ENCODE measurements around the gene TNPO3. TPM values are rescaled to one million over a fixed set of nuclear protein-coding genes. Genes with fewer than 3 reads are reported as not detected.
A peak's percentile ranks its signal among the peaks of the same experiment; 100 is the strongest.

The TNPO3 gene
- total RNA-seq, 1 donor from 2014 or later: 42.6 TPM

GRCh38 chr7:128933180-128933891 is 121.6 kb downstream of the TNPO3 start:
- TF ChIP-seq CTCF (IDR thresholded peaks at IDR 0.05; ENCODE audit: unreplicated experiment): no peak
- Mint-ChIP-seq H3K9me3 (ENCODE audit: unreplicated experiment) (no peaks in the 10 kb centered on the region), H3K27me3 (ENCODE audit: unreplicated experiment) (peaks cover 13% of the 10 kb centered on the region), H3K4me3 (ENCODE audit: unreplicated experiment) (no peak overlapping the region), H3K4me1 (ENCODE audit: unreplicated experiment) (peaks cover 7% of the 10 kb centered on the region), H3K36me3 (ENCODE audit: low read depth, unreplicated experiment) (peaks cover 5% of the 10 kb centered on the region), H3K27ac (ENCODE audit: unreplicated experiment) (no peak overlapping the region)
- DNase-seq (ENCODE audit: low spot score): no peak

- peaks cover 8% of the 10 kb centered on the region for H3K36me3 Mint-ChIP-seq (ENCODE audit: low read depth, unreplicated experiment)
- H3K4me3 Mint-ChIP-seq (ENCODE audit: unreplicated experiment): no peak overlapping the region
- TF ChIP-seq CTCF (IDR thresholded peaks at IDR 0.05; ENCODE audit: unreplicated experiment): no peak
- H3K9me3 Mint-ChIP-seq (ENCODE audit: unreplicated experiment): no peaks in the 10 kb centered on the region
- peaks cover 15% of the 10 kb centered on the region for H3K27me3 Mint-ChIP-seq (ENCODE audit: unreplicated experiment)
- H3K27ac Mint-ChIP-seq (ENCODE audit: unreplicated experiment): no peak overlapping the region
- H3K4me1 Mint-ChIP-seq (ENCODE audit: unreplicated experiment): peaks cover 7% of the 10 kb centered on the region
- DNase-seq (ENCODE audit: low spot score): no peak
Observed at GRCh38 chr7:128932862-128933179, 122.1 kb downstream of the TNPO3 start.

- peaks cover 7% of the 10 kb centered on the region for H3K36me3 Mint-ChIP-seq (ENCODE audit: low read depth, unreplicated experiment)
- no peak for TF ChIP-seq CTCF (IDR thresholded peaks at IDR 0.05; ENCODE audit: unreplicated experiment)
- H3K27ac Mint-ChIP-seq (ENCODE audit: unreplicated experiment): no peak overlapping the region
- no peaks in the 10 kb centered on the region for H3K9me3 Mint-ChIP-seq (ENCODE audit: unreplicated experiment)
- H3K4me1 Mint-ChIP-seq (ENCODE audit: unreplicated experiment): peaks cover 7% of the 10 kb centered on the region
- H3K27me3 Mint-ChIP-seq (ENCODE audit: unreplicated experiment): peaks cover 12% of the 10 kb centered on the region
- no peak overlapping the region for H3K4me3 Mint-ChIP-seq (ENCODE audit: unreplicated experiment)
- DNase-seq (ENCODE audit: low spot score): no peak
Observed at GRCh38 chr7:128931965-128932861, 122.7 kb downstream of the TNPO3 start.

GRCh38 chr7:128931190-128931798 is 123.6 kb downstream of the TNPO3 start:
- Mint-ChIP-seq H3K4me3 (ENCODE audit: unreplicated experiment) (no peak overlapping the region), H3K9me3 (ENCODE audit: unreplicated experiment) (no peaks in the 10 kb centered on the region), H3K27ac (ENCODE audit: unreplicated experiment) (no peak overlapping the region), H3K36me3 (ENCODE audit: low read depth, unreplicated experiment) (peaks cover 3% of the 10 kb centered on the region), H3K4me1 (ENCODE audit: unreplicated experiment) (peaks cover 5% of the 10 kb centered on the region), H3K27me3 (ENCODE audit: unreplicated experiment) (peaks cover 8% of the 10 kb centered on the region)
- DNase-seq (ENCODE audit: low spot score): peak; percentile 2
- TF ChIP-seq CTCF (IDR thresholded peaks at IDR 0.05; ENCODE audit: unreplicated experiment): no peak
